ENCODE data around the gene MSRB1. TPM values are rescaled to one million over a fixed set of nuclear protein-coding genes. Genes with fewer than 3 reads are reported as not detected.
A peak's percentile ranks its signal among the peaks of the same experiment; 100 is the strongest.
"Not testable (repeated sequence)": the region's sequence is repeated elsewhere in the genome, so short reads cannot be mapped to it uniquely, and the experiment has no call there.

MSRB1 gene
- total RNA-seq, 2 donors from 2014 or later = 36.8 to 38.6 TPM

DNA sequence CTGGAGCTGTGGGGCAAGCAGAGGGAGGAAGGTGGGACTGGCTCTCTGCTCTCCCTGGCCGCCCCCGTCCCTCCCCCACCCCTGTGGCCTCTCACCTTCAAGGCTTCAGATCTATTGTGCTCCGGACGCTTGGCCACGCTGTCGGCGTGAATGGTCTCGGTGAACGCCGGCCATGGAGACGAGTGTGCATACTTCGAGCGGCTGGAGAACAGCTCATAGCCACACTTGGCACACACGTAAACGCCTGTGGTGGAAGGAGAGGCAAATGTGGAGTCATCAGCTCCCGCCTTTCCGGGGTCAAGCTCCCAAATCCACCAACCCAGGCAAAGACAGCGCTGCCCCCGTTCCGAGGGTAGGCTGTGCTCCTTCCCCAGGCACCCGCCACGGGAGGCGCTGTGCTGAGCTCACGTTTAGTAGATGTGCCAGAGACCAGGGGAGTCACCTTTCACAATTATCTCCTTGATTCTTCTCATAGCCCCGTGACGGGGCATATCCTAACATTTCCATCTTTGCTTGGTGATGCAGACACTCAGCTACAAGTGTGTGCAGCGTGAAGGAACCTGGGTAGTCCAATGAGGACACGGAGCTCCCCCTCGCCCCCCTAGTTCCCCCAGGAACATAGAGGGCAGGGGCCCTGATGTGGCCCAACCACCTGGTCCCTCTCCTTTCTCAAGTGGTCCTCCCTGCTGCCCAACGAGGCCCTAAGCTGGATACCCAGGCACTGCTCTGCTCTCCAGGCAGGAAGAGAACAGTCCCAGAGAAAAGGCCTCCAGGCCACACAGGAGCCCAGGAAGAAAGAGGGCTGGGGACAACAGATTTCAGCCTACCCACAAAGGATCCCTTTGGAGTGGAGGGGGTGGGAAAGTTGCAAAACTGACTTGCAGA, 1.6 kb downstream of the MSRB1 start:
- 45 to 56% methylated on average over 8 to 30 of the region's 30 CpGs for WGBS, 2 donors

GRCh38 chr16:1940273-1941161, 2.5 kb downstream of the MSRB1 start:
- Histone ChIP-seq H3K36me3 (replicated peaks in 1 of 2; ENCODE audit: insufficient read depth in 1 of 2, low read depth in 2 of 2) (peaks cover 6 to 8% of the 10 kb centered on the region in 2 donors), H3K4me3 (no peak overlapping the region), H3K9me3 (no peaks in the 10 kb centered on the region), H3K4me1 (peaks cover 57% of the 10 kb centered on the region), H3K27me3 (no peaks in the 10 kb centered on the region), H3K27ac (peak overlapping the region; percentile 81 to 95 (median 94))
- WGBS, 2 donors = 42 to 49% methylated on average over 15 to 23 of the region's 23 CpGs
- intact Hi-C loops (cut with DNase I) = no loop called here
- ATAC-seq = peak; percentile 72
- peak in 1 of 7 experiments; percentile 1 for TF ChIP-seq CTCF (IDR thresholded peaks at IDR 0.05)
- TF ChIP-seq POLR2A (IDR thresholded peaks at IDR 0.05) = peak; percentile 73 to 92 (median 89)
- DNase-seq = peak; percentile 93 to 98 (median 97)

More for the DNA sequence above, 1.6 kb downstream of the MSRB1 start:
- intact Hi-C loops (cut with DNase I) = no loop called here
- peak; percentile 73 to 77 (median 76) for DNase-seq
- Histone ChIP-seq H3K4me3 (peak overlapping the region in 1 of 2 donors; percentile 63), H3K4me1 (peaks cover 54% of the 10 kb centered on the region), H3K36me3 (replicated peaks in 1 of 2; ENCODE audit: insufficient read depth in 1 of 2, low read depth in 2 of 2) (peaks cover 6 to 8% of the 10 kb centered on the region in 2 donors), H3K27ac (peak overlapping the region; percentile 81 to 95 (median 94)), H3K27me3 (no peaks in the 10 kb centered on the region), H3K9me3 (no peaks in the 10 kb centered on the region)
- peak in 6 of 7 experiments; percentile 25 to 71 (median 54) for TF ChIP-seq CTCF (IDR thresholded peaks at IDR 0.05)
- TF ChIP-seq POLR2A (IDR thresholded peaks at IDR 0.05) = peak in 1 of 3 donors; percentile 52
- ATAC-seq = peak; percentile 13

- H3K27me3 ChIP-seq; DNase-seq; H3K9me3 ChIP-seq; intact Hi-C loops (cut with DNase I); ATAC-seq; H3K4me3 ChIP-seq; H3K36me3 ChIP-seq (replicated peaks in 1 of 2; ENCODE audit: insufficient read depth in 1 of 2, low read depth in 2 of 2): not testable (repeated sequence)
- H3K27ac ChIP-seq = peak overlapping the region; percentile 81 to 95 (median 94)
- 32 to 51% methylated on average over 8 of the region's 8 CpGs for WGBS, 2 donors
- H3K4me1 ChIP-seq = peaks cover 63% of the 10 kb centered on the region
These were observed 3.2 kb downstream of the MSRB1 start for GRCh38 chr16:1939833-1940232.

GRCh38 chr16:1938910-1939309, 4.1 kb downstream of the MSRB1 start:
- Histone ChIP-seq H3K36me3 (replicated peaks in 1 of 2; ENCODE audit: insufficient read depth in 1 of 2, low read depth in 2 of 2) (peaks cover 6 to 8% of the 10 kb centered on the region in 2 donors), H3K27me3 (no peaks in the 10 kb centered on the region), H3K27ac (peak overlapping the region in 1 of 4 donors; percentile 95), H3K9me3 (no peaks in the 10 kb centered on the region), H3K4me3 (no peak overlapping the region), H3K4me1 (peaks cover 62% of the 10 kb centered on the region)
- TF ChIP-seq POLR2A (IDR thresholded peaks at IDR 0.05) (no peak), CTCF (IDR thresholded peaks at IDR 0.05) (no peak)
- WGBS, 2 donors = 65 to 77% methylated on average over 14 to 15 of the region's 17 CpGs
- DNase-seq (no peak), ATAC-seq (no peak)
- intact Hi-C loops (cut with DNase I) = no loop called here

DNA sequence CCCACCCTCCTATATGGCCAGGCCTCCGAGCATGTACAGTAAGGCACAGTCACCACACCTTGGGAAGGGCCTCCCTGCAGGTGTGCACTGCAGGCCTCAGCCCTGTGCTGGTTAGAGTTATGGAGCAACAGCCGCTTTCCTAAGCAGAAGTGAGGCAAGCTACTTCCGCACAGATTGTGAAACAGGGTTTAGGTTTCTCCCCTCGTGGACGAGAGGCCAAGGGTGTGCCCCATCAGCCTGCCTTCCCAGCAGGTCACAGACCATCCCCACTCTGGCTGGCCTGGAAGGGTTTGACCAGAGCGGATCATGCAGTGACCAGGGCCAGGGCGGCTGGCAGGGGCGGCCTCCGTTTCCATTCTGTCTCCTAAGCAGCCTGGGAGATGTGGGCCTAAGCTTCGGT, 4.7 kb downstream of the MSRB1 start:
- Histone ChIP-seq H3K27ac (peak overlapping the region in 1 of 4 donors; percentile 95), H3K27me3 (no peaks in the 10 kb centered on the region), H3K4me3 (no peak overlapping the region), H3K36me3 (replicated peaks in 1 of 2; ENCODE audit: insufficient read depth in 1 of 2, low read depth in 2 of 2) (peaks cover 6 to 8% of the 10 kb centered on the region in 2 donors), H3K4me1 (peaks cover 63% of the 10 kb centered on the region), H3K9me3 (no peaks in the 10 kb centered on the region)
- WGBS, 2 donors = 72 to 84% methylated on average over 6 to 10 of the region's 10 CpGs
- TF ChIP-seq POLR2A (IDR thresholded peaks at IDR 0.05) (no peak), CTCF (IDR thresholded peaks at IDR 0.05) (no peak)
- intact Hi-C loops (cut with DNase I) = no loop called here
- ATAC-seq (no peak), DNase-seq (peak in 1 of 4 donors; percentile 51)
